Measurements from ENCODE around the gene FSIP1.

The FSIP1 gene

GRCh38 chr15:39573844-39574243, 208.8 kb downstream of the FSIP1 start:
- Histone ChIP-seq H3K4me3 (ENCODE audit: low read depth in 1 of 2, low read length in 2 of 2) (no peak overlapping the region), H3K9me3 (ENCODE audit: control insufficient read depth in 1 of 2, low read length in 2 of 2) (no peaks in the 10 kb centered on the region), H3K27ac (ENCODE audit: low read length) (no peak overlapping the region), H3K27me3 (ENCODE audit: low read depth, low read length) (no peaks in the 10 kb centered on the region), H3K36me3 (ENCODE audit: control insufficient read depth in 1 of 2, insufficient read depth in 2 of 2, low read length in 2 of 2) (no peaks in the 10 kb centered on the region), H3K4me1 (ENCODE audit: control insufficient read depth in 1 of 2, insufficient read depth in 2 of 2, low read length in 2 of 2) (no peaks in the 10 kb centered on the region)

GRCh38 chr15:39573287-39573686, 209.4 kb downstream of the FSIP1 start:
- Histone ChIP-seq H3K27me3 (ENCODE audit: low read depth, low read length) (no peaks in the 10 kb centered on the region), H3K4me3 (ENCODE audit: low read depth in 1 of 2, low read length in 2 of 2) (no peak overlapping the region), H3K36me3 (ENCODE audit: control insufficient read depth in 1 of 2, insufficient read depth in 2 of 2, low read length in 2 of 2) (no peaks in the 10 kb centered on the region), H3K27ac (ENCODE audit: low read length) (no peak overlapping the region), H3K4me1 (ENCODE audit: control insufficient read depth in 1 of 2, insufficient read depth in 2 of 2, low read length in 2 of 2) (no peaks in the 10 kb centered on the region), H3K9me3 (ENCODE audit: control insufficient read depth in 1 of 2, low read length in 2 of 2) (no peaks in the 10 kb centered on the region)

GRCh38 chr15:39565851-39566250, 216.8 kb downstream of the FSIP1 start:
- Histone ChIP-seq H3K4me3 (ENCODE audit: low read depth in 1 of 2, low read length in 2 of 2) (no peak overlapping the region), H3K27ac (ENCODE audit: low read length) (no peak overlapping the region), H3K36me3 (ENCODE audit: control insufficient read depth in 1 of 2, insufficient read depth in 2 of 2, low read length in 2 of 2) (no peaks in the 10 kb centered on the region), H3K27me3 (ENCODE audit: low read depth, low read length) (no peaks in the 10 kb centered on the region), H3K4me1 (ENCODE audit: control insufficient read depth in 1 of 2, insufficient read depth in 2 of 2, low read length in 2 of 2) (no peaks in the 10 kb centered on the region), H3K9me3 (ENCODE audit: control insufficient read depth in 1 of 2, low read length in 2 of 2) (no peaks in the 10 kb centered on the region)

GRCh38 chr15:39564972-39565665, 217.5 kb downstream of the FSIP1 start:
- Histone ChIP-seq H3K27ac (ENCODE audit: low read length) (no peak overlapping the region), H3K27me3 (ENCODE audit: low read depth, low read length) (no peaks in the 10 kb centered on the region), H3K4me1 (ENCODE audit: control insufficient read depth in 1 of 2, insufficient read depth in 2 of 2, low read length in 2 of 2) (no peaks in the 10 kb centered on the region), H3K36me3 (ENCODE audit: control insufficient read depth in 1 of 2, insufficient read depth in 2 of 2, low read length in 2 of 2) (no peaks in the 10 kb centered on the region), H3K4me3 (ENCODE audit: low read depth in 1 of 2, low read length in 2 of 2) (no peak overlapping the region), H3K9me3 (ENCODE audit: control insufficient read depth in 1 of 2, low read length in 2 of 2) (no peaks in the 10 kb centered on the region)

GRCh38 chr15:39558421-39558820, 224.2 kb downstream of the FSIP1 start:
- H3K36me3 ChIP-seq (ENCODE audit: control insufficient read depth in 1 of 2, insufficient read depth in 2 of 2, low read length in 2 of 2), result no peaks in the 10 kb centered on the region
- H3K4me3 ChIP-seq (ENCODE audit: low read depth in 1 of 2, low read length in 2 of 2), result no peak overlapping the region
- H3K27ac ChIP-seq (ENCODE audit: low read length), result no peak overlapping the region
- H3K27me3 ChIP-seq (ENCODE audit: low read depth, low read length), result no peaks in the 10 kb centered on the region
- H3K9me3 ChIP-seq (ENCODE audit: control insufficient read depth in 1 of 2, low read length in 2 of 2), result no peaks in the 10 kb centered on the region
- peaks cover 0 to 14% of the 10 kb centered on the region in 2 donors for H3K4me1 ChIP-seq (ENCODE audit: control insufficient read depth in 1 of 2, insufficient read depth in 2 of 2, low read length in 2 of 2)

GRCh38 chr15:39556461-39556860, 226.2 kb downstream of the FSIP1 start:
- H3K27me3 ChIP-seq (ENCODE audit: low read depth, low read length), result no peaks in the 10 kb centered on the region
- no peak overlapping the region for H3K27ac ChIP-seq (ENCODE audit: low read length)
- no peak overlapping the region for H3K4me3 ChIP-seq (ENCODE audit: low read depth in 1 of 2, low read length in 2 of 2)
- no peaks in the 10 kb centered on the region for H3K36me3 ChIP-seq (ENCODE audit: control insufficient read depth in 1 of 2, insufficient read depth in 2 of 2, low read length in 2 of 2)
- peaks cover 0 to 15% of the 10 kb centered on the region in 2 donors for H3K4me1 ChIP-seq (ENCODE audit: control insufficient read depth in 1 of 2, insufficient read depth in 2 of 2, low read length in 2 of 2)
- no peaks in the 10 kb centered on the region for H3K9me3 ChIP-seq (ENCODE audit: control insufficient read depth in 1 of 2, low read length in 2 of 2)

- Histone ChIP-seq H3K27me3 (ENCODE audit: low read depth, low read length) (no peaks in the 10 kb centered on the region), H3K4me1 (ENCODE audit: control insufficient read depth in 1 of 2, insufficient read depth in 2 of 2, low read length in 2 of 2) (peaks cover 0 to 15% of the 10 kb centered on the region in 2 donors), H3K36me3 (ENCODE audit: control insufficient read depth in 1 of 2, insufficient read depth in 2 of 2, low read length in 2 of 2) (no peaks in the 10 kb centered on the region), H3K9me3 (ENCODE audit: control insufficient read depth in 1 of 2, low read length in 2 of 2) (no peaks in the 10 kb centered on the region), H3K4me3 (ENCODE audit: low read depth in 1 of 2, low read length in 2 of 2) (no peak overlapping the region), H3K27ac (ENCODE audit: low read length) (no peak overlapping the region)
These were observed 226.8 kb downstream of the FSIP1 start for GRCh38 chr15:39555885-39556284.

- peaks cover 0 to 15% of the 10 kb centered on the region in 2 donors for H3K4me1 ChIP-seq (ENCODE audit: control insufficient read depth in 1 of 2, insufficient read depth in 2 of 2, low read length in 2 of 2)
- no peaks in the 10 kb centered on the region for H3K27me3 ChIP-seq (ENCODE audit: low read depth, low read length)
- no peak overlapping the region for H3K4me3 ChIP-seq (ENCODE audit: low read depth in 1 of 2, low read length in 2 of 2)
- no peak overlapping the region for H3K27ac ChIP-seq (ENCODE audit: low read length)
- H3K36me3 ChIP-seq (ENCODE audit: control insufficient read depth in 1 of 2, insufficient read depth in 2 of 2, low read length in 2 of 2), result no peaks in the 10 kb centered on the region
- H3K9me3 ChIP-seq (ENCODE audit: control insufficient read depth in 1 of 2, low read length in 2 of 2), result no peaks in the 10 kb centered on the region
These were observed 227.8 kb downstream of the FSIP1 start for GRCh38 chr15:39554746-39555387.

- Histone ChIP-seq H3K4me3 (ENCODE audit: low read depth in 1 of 2, low read length in 2 of 2) (no peak overlapping the region), H3K27me3 (ENCODE audit: low read depth, low read length) (no peaks in the 10 kb centered on the region)
These were observed 228.5 kb downstream of the FSIP1 start for GRCh38 chr15:39553947-39554693.

GRCh38 chr15:39552556-39552955, 230.1 kb downstream of the FSIP1 start:
- Histone ChIP-seq H3K36me3 (ENCODE audit: control insufficient read depth in 1 of 2, insufficient read depth in 2 of 2, low read length in 2 of 2) (no peaks in the 10 kb centered on the region), H3K27ac (ENCODE audit: low read length) (no peak overlapping the region), H3K4me1 (ENCODE audit: control insufficient read depth in 1 of 2, insufficient read depth in 2 of 2, low read length in 2 of 2) (peaks cover 0 to 15% of the 10 kb centered on the region in 2 donors), H3K27me3 (ENCODE audit: low read depth, low read length) (no peaks in the 10 kb centered on the region), H3K9me3 (ENCODE audit: control insufficient read depth in 1 of 2, low read length in 2 of 2) (no peaks in the 10 kb centered on the region), H3K4me3 (ENCODE audit: low read depth in 1 of 2, low read length in 2 of 2) (no peak overlapping the region)

More at GRCh38 chr15:39553947-39554693, 228.5 kb downstream of the FSIP1 start:
- Histone ChIP-seq H3K9me3 (ENCODE audit: control insufficient read depth in 1 of 2, low read length in 2 of 2) (no peaks in the 10 kb centered on the region), H3K4me1 (ENCODE audit: control insufficient read depth in 1 of 2, insufficient read depth in 2 of 2, low read length in 2 of 2) (peaks cover 0 to 15% of the 10 kb centered on the region in 2 donors), H3K36me3 (ENCODE audit: control insufficient read depth in 1 of 2, insufficient read depth in 2 of 2, low read length in 2 of 2) (no peaks in the 10 kb centered on the region), H3K27ac (ENCODE audit: low read length) (peak overlapping the region; percentile 16)

GRCh38 chr15:39551476-39551875, 231.2 kb downstream of the FSIP1 start:
- Histone ChIP-seq H3K9me3 (ENCODE audit: control insufficient read depth in 1 of 2, low read length in 2 of 2) (no peaks in the 10 kb centered on the region), H3K27me3 (ENCODE audit: low read depth, low read length) (no peaks in the 10 kb centered on the region), H3K4me3 (ENCODE audit: low read depth in 1 of 2, low read length in 2 of 2) (no peak overlapping the region), H3K4me1 (ENCODE audit: control insufficient read depth in 1 of 2, insufficient read depth in 2 of 2, low read length in 2 of 2) (peaks cover 0 to 15% of the 10 kb centered on the region in 2 donors), H3K36me3 (ENCODE audit: control insufficient read depth in 1 of 2, insufficient read depth in 2 of 2, low read length in 2 of 2) (no peaks in the 10 kb centered on the region), H3K27ac (ENCODE audit: low read length) (no peak overlapping the region)
